ENCODE results near the gene RHOH. TPM values are rescaled to one million over a fixed set of nuclear protein-coding genes. Genes with fewer than 3 reads are reported as not detected.

Gene RHOH
- total RNA-seq, 1 experiment from 2014 or later: 0.24 TPM

DNA sequence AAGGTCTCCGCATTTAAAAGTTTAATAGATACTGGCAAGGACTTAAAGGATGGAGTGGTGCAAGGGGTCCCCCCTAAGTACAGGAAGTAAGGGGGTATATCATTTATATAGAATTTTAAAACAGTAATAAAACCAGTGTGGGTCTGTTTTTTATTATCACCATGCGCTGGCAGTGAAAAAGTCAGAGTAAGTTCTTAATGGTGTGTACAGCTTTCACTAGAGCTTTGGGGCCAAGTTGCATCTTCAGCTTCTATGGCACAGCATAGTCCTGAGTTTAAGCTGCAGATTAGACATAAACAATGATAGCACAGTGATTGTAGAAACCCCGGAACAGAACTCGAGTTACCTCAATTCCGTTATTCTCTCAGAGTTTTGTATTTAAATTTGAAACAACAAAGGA, 27.6 kb downstream of the RHOH start:
- no peak for DNase-seq (ENCODE audit: low read depth)
- in situ Hi-C loops (cut with HindIII; ENCODE audit: low pct_unique_long_range_greater_than_20kb, low sequenced_read_pairs): no loop called here

DNA sequence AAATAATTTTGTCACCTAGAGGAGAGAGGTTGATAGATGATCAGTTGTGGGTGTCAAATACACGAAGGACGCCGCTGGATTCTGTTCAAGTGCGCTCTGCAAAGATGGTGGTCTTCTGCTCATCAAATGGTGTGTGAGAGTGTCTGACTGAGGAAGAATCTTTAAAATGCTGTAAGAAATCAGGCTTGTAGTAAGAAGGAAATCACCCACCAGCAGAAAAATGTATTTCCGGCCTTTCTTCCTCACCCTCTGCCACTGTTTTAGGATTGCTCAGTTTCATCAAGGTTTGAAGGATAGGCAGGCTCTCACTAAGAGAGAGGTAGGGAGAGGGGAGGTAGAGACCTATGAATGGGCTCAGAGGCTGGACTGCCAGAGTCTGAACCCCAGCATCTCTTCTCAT, 28.7 kb downstream of the RHOH start:
- in situ Hi-C loops (cut with HindIII; ENCODE audit: low pct_unique_long_range_greater_than_20kb, low sequenced_read_pairs): no loop called here
- no peak for DNase-seq (ENCODE audit: low read depth)

DNA sequence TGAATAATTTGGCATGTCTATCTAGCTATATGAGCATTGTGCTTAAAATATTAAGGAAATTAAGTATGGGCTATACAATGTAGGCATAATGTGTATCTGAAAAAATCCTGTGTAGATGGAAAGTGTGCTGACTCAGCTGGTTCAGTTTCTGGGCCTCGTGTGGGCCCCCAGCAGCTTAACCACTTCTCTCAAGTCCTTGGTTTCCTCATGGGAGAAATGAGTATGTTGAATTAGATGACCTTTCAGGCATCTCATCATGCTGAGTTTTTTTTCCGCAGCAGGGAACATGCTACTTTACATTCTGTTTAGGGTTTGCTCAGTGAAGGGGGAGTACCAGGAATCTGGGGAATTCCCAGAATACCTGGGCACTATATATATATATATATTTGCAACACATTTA, 30.5 kb downstream of the RHOH start:
- DNase-seq (ENCODE audit: low read depth): no peak
- in situ Hi-C loops (cut with HindIII; ENCODE audit: low pct_unique_long_range_greater_than_20kb, low sequenced_read_pairs): no loop called here

DNA sequence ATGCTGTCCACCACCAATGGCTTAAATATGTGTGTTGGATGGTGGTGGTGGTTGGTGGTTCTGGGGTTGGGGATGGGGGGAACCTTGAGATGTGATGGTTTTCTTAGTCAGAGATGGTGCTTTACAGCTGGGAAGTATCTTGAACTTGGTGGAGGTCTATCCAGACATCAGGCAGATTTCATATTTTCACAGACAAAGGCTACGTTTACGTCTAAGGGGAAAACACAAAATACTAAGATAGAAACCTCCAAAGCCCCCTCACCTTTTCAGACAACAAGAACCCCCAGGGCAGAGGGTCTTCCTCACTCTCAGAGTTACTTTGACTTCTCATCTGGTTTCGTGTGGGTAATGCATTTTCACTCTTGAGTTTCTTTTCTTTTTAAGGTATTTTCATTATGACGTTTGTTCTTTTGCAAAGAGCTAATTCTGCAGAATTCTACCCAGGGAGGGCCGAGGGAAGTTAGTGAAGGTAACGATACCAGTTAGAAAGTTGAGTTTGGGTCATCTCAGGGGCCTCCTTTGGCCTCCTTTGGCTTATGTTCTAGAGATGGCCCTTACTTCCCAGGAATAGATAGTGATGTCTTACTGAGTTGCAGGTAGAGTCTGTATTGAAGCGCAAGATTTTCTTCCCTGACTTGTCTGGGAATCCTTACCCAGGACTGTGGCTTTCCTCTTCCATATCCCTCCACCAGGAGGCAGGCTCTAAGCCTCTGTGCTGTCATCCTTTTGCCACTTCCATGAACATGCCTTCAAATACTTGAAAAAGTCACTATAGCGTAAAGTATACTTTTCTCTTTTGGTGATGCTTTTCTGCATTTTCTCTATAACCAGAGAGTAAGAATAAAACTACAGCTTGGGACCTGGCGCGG, 31.9 kb downstream of the RHOH start:
- in situ Hi-C loops (cut with HindIII; ENCODE audit: low pct_unique_long_range_greater_than_20kb, low sequenced_read_pairs): no loop called here
- DNase-seq (ENCODE audit: low read depth): no peak

DNA sequence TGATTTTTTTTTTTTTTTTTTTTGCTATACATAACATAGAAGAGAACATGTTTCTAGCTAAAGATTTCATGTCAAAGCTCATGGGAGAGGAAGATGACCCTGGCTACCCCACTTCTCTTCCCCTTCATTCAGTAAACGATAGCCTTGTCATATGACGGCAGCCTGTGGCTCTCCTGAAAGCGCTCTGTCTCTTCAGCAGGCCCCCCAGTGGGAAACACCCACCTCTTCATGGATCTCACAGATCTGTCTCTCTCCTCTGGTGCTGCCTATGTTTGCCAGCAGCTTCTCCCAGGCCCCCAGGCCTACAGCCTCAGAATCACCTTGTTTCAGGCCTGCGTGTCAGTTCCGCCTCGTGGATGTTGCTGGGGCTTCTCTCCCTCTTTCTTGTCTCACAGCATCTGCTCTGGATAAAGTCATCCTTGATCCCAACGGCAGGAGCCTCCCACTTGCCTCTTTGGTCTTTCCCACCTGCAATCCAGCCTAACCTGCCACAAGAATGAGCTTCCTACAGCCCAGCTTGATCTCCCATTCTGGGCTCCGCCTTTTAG, 34.6 kb downstream of the RHOH start:
- DNase-seq (ENCODE audit: low read depth): no peak
- in situ Hi-C loops (cut with HindIII; ENCODE audit: low pct_unique_long_range_greater_than_20kb, low sequenced_read_pairs): no loop called here

DNA sequence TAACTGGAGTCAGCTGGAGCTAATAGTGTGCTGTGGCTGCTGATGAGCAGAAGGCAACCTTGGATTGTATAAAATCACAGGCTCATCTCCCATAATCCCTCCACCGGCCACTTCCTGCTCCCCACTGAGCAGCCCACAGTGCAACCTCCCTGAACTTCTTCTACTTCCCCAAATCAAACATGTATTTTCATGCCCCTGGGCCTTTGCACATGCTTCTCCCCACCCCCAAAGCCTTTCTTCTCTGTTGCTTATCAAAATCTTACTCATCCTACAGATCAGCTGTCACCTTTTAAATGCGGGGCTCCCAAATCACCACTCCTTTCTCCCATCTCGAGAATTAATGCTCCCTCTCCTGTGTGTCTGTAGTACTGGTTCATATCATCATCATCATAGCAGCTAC, 35.8 kb downstream of the RHOH start:
- DNase-seq (ENCODE audit: low read depth): no peak
- in situ Hi-C loops (cut with HindIII; ENCODE audit: low pct_unique_long_range_greater_than_20kb, low sequenced_read_pairs): no loop called here

DNA sequence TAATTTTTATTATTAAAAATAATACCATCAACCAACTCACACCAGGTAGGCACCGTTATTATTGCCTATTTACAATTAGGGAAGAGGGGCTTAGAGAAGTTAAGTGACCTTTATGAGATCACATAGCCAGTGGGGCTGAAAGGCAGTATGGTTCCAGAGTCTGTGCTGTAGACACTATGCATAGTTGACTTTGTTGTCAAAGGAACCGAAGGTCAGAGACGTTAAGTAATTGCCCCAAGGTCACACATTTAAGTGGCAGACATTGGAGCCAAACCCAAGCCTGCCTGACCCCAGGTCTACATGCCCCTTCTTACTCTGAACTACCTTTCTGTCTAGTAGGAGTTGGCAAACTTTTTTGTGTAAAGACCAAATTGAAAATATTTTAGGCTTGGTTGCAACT, 36.4 kb downstream of the RHOH start:
- DNase-seq (ENCODE audit: low read depth): no peak
- in situ Hi-C loops (cut with HindIII; ENCODE audit: low pct_unique_long_range_greater_than_20kb, low sequenced_read_pairs): no loop called here

DNA sequence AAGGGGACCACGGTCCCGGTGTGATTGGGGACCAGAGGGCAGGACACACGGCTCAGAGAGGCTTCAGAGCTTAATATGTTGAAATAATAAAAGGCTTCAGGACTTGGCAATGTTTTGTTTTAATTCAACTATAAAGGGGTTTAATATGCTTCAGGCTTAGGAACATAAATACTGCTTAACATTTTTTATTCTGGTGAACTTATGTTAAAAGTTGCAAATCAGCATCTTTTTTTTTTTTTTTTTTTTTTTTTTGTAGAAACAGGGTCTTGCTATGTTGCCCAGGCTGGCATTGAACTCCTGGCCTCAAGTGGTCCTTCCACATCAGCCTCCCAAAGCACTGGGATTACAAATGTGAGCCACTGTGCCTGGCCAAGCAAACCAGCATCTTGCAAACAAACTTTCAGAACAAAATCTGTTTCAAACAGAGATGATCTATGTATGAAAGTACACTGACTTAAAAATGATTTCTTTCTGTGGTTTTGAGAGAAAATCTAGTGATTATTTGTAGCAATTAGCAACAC, 37.7 kb downstream of the RHOH start:
- in situ Hi-C loops (cut with HindIII; ENCODE audit: low pct_unique_long_range_greater_than_20kb, low sequenced_read_pairs): no loop called here
- DNase-seq (ENCODE audit: low read depth): no peak

DNA sequence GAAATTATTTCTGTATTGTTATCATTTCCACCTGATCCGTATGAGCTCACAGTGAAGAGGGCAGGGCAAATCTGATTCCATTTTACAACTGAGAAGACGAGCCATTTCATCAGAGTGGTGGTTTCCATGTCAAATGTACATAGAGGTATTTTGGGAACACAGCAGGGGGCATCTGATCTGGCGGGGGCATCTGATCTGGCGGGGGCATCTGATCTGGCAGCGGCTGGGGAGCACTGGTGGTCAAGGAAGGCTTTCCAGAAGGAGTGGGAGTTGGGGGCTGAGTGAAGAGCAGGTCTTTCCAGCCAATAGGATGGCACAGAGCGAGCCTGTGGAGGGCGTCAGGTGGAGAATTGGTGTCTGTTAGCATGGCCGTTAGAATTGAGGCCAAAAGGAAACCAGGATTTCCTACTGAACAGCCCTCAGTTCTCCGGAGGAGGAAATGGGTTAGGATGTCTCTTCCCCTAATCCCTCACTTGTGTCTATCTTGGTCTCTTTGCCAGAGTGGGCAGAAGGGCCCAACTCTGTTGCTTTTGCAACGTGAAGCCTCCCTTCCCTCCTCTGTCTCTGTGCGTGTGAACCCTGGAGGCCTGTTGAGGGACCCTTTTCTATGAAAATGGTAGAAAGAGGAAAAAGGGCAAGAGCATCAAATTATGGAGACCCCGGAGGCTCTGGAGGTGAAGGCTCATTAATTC, 41.3 kb downstream of the RHOH start:
- in situ Hi-C loops (cut with HindIII; ENCODE audit: low pct_unique_long_range_greater_than_20kb, low sequenced_read_pairs): no loop called here
- no peak for DNase-seq (ENCODE audit: low read depth)

DNA sequence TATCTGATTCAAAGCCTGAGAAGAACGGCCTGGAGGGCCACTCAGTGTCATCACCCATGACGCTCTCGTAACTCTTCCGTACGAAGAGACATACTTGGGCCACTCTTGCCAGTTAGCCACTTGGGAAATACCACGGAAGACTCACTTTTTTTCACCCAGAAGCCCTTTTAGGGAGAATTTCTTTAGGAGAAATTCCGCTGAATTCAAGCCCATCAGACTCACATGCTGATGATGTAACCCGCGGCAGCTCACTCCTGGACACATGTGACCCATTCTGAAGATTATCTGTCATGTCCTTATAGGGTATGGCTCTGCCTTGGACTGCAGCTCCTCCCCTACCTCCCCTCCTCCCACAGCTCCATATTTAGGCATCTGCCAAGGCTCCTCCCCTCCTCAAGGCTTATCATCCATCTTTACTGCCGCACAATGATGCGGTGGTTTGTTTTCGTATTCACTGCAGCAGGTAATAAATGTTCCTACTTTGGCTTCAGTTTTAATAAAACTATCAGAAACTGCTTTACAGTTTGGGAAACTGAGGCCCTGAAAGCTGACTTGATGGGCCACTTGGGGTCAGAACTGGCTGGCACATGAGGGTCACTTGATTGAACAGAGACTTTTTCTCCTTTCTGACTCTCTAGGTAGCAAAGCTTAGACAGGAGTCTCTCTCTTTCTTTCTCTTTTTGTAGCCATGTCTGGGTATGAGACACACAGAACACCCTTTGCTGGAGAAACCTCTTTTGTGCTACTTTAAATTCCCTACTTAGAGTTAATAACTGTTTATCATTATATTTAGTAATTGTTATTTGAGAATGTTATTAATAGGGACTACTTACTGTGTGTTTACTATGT, 42.1 kb downstream of the RHOH start:
- in situ Hi-C loops (cut with HindIII; ENCODE audit: low pct_unique_long_range_greater_than_20kb, low sequenced_read_pairs): no loop called here
- peak; percentile 64 for DNase-seq (ENCODE audit: low read depth)

DNA sequence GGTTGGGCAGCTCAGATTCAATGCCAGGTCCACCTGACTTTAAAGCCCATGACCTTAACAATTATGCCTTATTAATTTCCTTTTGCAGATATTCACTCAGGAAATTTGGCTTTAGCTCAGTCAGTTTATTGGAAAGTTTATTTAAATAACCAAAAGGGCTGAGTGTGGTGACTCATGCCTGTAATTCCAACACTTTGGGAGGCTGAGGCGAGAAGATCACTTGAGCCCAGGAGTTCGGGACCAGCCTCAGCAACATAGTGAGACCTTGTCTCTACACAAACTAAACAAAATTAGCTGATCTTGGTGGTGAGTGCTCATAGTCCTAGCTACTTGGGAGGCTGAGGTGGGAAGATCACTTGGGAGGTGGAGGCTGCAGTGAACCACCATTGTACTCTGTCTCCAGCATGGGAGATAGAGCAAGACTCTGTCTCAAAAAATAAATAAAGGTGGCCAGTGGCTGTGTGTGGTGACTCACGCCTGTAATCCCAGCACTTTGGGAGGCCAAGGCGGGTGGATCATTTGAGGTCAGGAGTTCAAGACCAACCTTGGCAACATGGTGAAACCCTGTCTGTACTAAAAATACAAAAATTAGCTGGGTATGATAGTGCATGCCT, 43.3 kb downstream of the RHOH start:
- DNase-seq (ENCODE audit: low read depth): no peak
- in situ Hi-C loops (cut with HindIII; ENCODE audit: low pct_unique_long_range_greater_than_20kb, low sequenced_read_pairs): no loop called here

DNA sequence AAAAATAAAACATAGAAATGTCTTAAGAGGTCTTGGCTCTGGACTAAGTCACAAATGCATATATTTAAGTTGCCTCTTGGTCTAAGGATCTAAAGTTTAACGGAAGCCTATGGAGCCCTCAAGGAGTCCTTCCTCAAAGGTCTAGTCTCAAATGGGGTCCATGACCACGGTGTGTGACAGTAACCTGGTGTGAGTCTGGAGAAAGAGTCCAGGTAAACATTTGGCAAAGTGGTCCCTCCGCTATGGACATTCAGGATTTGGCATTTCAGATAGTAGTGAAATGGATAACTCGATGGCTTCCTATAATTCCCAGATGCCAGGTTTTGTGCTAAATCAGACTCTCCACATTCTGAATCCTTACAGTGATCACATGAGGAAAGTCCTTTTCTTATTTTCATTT, 44.2 kb downstream of the RHOH start:
- DNase-seq (ENCODE audit: low read depth): no peak
- in situ Hi-C loops (cut with HindIII; ENCODE audit: low pct_unique_long_range_greater_than_20kb, low sequenced_read_pairs): no loop called here

DNA sequence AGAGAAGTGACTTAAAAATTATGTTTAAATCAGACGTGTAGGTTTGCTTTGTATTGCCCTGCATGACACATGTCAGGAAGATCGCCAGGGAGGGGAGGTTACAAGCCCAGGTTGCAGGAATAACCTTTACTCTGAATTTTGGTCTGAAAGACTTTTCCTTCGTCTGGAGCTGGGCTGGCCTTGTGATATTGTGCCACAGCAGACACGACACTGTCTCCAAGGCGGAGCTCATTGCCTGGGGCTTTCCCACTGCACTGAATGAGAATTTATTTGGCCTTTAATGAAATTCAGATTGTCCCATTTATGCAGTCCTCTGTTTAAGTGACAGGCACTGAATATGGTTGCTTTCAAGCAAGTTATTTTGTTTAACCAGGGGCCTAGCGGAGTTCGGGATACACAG, 45.1 kb downstream of the RHOH start:
- in situ Hi-C loops (cut with HindIII; ENCODE audit: low pct_unique_long_range_greater_than_20kb, low sequenced_read_pairs): no loop called here
- no peak for DNase-seq (ENCODE audit: low read depth)

DNA sequence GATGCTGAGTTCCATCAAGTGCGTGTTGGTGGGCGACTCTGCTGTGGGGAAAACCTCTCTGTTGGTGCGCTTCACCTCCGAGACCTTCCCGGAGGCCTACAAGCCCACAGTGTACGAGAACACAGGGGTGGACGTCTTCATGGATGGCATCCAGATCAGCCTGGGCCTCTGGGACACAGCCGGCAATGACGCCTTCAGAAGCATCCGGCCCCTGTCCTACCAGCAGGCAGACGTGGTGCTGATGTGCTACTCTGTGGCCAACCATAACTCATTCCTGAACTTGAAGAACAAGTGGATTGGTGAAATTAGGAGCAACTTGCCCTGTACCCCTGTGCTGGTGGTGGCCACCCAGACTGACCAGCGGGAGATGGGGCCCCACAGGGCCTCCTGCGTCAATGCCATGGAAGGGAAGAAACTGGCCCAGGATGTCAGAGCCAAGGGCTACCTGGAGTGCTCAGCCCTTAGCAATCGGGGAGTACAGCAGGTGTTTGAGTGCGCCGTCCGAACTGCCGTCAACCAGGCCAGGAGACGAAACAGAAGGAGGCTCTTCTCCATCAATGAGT, 46.6 kb downstream of the RHOH start:
- DNase-seq (ENCODE audit: low read depth): no peak
- in situ Hi-C loops (cut with HindIII; ENCODE audit: low pct_unique_long_range_greater_than_20kb, low sequenced_read_pairs): no loop called here

DNA sequence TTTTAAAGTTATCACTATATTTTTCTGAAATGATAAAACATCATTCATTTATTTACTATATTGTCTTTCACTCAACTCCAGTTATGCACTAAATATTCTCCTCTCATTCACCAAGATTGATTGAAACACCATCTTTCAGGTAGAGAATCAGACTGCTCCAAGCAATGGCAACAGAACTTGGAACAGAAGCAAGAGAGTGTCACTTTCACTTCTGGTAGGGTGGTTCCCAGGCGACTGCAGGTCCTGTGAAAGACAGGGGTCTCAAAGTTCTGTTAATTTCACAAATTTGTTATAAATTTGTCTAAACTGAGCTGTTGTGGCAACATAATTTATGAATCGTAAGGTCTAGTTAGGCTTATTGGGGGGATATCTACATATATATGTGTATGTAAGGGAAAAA, 47.8 kb downstream of the RHOH start:
- in situ Hi-C loops (cut with HindIII; ENCODE audit: low pct_unique_long_range_greater_than_20kb, low sequenced_read_pairs): no loop called here
- no peak for DNase-seq (ENCODE audit: low read depth)

DNA sequence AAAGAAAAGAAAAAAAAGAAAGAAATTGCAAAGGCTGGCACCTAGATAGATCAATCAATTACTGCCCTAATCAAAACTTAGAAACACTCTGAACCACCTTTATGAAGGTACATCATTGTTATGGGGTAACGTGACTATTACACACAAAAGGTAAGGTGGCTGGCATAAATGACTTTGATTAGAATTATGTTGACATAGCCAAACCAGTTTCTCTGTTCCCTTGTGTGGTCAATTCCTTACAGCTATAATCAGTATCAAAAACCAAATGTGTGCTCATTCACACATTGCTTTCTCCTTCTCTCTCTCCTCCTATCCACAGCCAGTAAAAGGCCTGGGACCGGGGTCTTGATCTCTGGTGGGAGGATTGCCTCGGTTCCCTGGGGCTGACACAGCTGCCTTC, 48.7 kb downstream of the RHOH start:
- DNase-seq (ENCODE audit: low read depth): no peak
- in situ Hi-C loops (cut with HindIII; ENCODE audit: low pct_unique_long_range_greater_than_20kb, low sequenced_read_pairs): no loop called here

DNA sequence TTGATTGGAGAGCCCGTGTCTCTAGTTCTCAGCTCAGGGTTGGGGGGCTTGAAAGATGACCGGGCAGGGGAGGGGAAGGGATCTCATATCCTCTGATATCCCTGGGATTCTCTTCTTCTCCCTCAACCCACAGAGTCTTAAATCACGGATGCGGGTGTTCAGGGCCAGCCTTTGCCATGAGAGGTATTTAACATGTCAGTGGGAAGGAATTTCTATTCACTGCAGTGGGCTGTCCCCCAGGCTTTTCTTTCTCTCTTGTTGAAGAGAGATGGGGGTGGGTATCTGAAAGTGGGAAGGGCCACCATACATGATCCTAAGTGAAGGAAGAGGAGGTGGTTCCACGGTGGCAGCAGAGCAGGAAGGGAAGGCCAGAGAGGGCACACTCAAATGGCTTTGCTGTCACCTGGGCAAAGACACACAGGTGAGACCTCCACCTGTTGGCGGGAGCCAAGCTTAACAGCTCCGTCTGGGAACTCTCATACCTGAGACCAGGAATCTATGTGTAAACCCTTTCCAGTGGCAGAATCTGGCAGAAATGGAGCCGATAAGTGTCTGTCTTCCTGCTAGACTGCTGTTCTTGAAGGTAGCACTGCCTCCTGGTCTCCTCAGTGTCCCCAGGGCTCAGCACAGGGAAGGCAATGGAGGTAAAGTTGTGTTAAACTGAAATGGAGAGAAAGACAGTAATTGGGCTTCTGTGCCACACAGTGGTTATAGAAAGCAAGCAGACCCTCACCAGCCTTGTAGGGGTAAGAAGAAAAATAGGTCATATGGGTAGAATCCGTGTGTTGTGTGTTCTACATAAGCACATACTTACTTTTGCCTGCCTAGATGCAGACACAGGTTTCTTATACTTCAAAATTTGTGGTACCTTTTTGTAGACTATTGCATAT, 49.4 kb downstream of the RHOH start:
- no peak for DNase-seq (ENCODE audit: low read depth)
- in situ Hi-C loops (cut with HindIII; ENCODE audit: low pct_unique_long_range_greater_than_20kb, low sequenced_read_pairs): no loop called here
